Loucy (cell line): Measurements from ENCODE around the gene PARD6G.

Experiments
- EZH2phosphoT487 ChIP-seq: fragments of 200-600 bp; IDR thresholded peaks from 2 replicates; pipeline ENCODE4 v1.6.1; 2018; ENCODE audit warnings: antibody characterized with exemption, mild to moderate bottlenecking, moderate library complexity, borderline replicate concordance
- TF ChIP-seq, protein P1 (sequence below): fragments of 200-600 bp; sonication (generic); conservative IDR thresholded peaks from 2 replicates; pipeline ENCODE4 v1.5.1; 2014; ENCODE audit warnings: mild to moderate bottlenecking, antibody characterized with exemption, low read length

DNA sequence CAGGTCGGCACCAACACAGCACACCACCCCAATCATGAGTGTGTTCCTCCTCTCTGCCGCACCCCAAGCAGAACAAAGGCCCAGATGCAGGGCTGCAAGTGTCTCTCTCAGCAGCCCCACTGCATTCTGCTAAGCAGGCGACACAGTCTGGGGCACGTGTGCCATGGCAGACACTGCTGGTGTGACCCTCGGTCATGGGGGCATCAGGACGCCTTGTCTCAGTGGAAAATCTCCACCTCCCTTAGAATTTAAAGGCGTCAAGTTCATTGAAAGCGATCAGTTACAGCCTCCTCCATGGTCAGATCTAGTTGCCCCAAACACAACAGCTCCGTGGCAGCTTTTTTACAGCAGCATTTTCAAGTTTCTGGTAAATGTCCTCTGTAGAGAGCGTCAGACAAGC is 81.1 kb downstream of the PARD6G start:
- TF ChIP-seq, protein P1, sequence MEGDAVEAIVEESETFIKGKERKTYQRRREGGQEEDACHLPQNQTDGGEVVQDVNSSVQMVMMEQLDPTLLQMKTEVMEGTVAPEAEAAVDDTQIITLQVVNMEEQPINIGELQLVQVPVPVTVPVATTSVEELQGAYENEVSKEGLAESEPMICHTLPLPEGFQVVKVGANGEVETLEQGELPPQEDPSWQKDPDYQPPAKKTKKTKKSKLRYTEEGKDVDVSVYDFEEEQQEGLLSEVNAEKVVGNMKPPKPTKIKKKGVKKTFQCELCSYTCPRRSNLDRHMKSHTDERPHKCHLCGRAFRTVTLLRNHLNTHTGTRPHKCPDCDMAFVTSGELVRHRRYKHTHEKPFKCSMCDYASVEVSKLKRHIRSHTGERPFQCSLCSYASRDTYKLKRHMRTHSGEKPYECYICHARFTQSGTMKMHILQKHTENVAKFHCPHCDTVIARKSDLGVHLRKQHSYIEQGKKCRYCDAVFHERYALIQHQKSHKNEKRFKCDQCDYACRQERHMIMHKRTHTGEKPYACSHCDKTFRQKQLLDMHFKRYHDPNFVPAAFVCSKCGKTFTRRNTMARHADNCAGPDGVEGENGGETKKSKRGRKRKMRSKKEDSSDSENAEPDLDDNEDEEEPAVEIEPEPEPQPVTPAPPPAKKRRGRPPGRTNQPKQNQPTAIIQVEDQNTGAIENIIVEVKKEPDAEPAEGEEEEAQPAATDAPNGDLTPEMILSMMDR = no peak
- no peak for TF ChIP-seq EZH2phosphoT487
